Lung (tissue), 12 donors: ENCODE data around the gene SLC6A17. TPM values are rescaled to one million over a fixed set of nuclear protein-coding genes. Genes with fewer than 3 reads are reported as not detected.

Experiments used
- ATAC-seq: fragments of 200-7000 bp; cut with Tn5 transposase; one replicate; pipeline ENCODE4 v1.9.1; 2020; ENCODE audit warnings: moderate number of reproducible peaks; ENCODE audit not compliant: insufficient read depth, low FRiP score
- DNase-seq, 3 donors: peaks; one replicate each; pipeline ENCODE4 v3.0.0-alpha.2; 2013 to 2017
- H3K27ac ChIP-seq, 2 donors: one replicate each; pipeline ENCODE4 v1.5.1; 2013; ENCODE audit warnings: mild to moderate bottlenecking in 2 of 2, moderate library complexity in 2 of 2, control low read depth in 1 of 2, inconsistent platforms in 1 of 2, low read depth in 1 of 2, low read length in 1 of 2
- H3K27me3 ChIP-seq, 3 donors: one replicate each; pipeline ENCODE4 v1.5.1; 2013; ENCODE audit warnings: low read length in 2 of 3; ENCODE audit not compliant: control insufficient read depth in 3 of 3, insufficient read depth in 3 of 3
- H3K36me3 ChIP-seq, 4 donors: one replicate each; pipeline ENCODE4 v1.5.1; 2013; ENCODE audit warnings: low read length in 4 of 4, mild to moderate bottlenecking in 1 of 4, moderate library complexity in 1 of 4; ENCODE audit not compliant: control insufficient read depth in 4 of 4, insufficient read depth in 4 of 4
- H3K4me1 ChIP-seq, 5 donors: one replicate each; pipeline ENCODE4 v1.5.1; 2013; ENCODE audit warnings: low read length in 5 of 5, mild to moderate bottlenecking in 2 of 5, moderate library complexity in 1 of 5; ENCODE audit not compliant: control insufficient read depth in 5 of 5, insufficient read depth in 5 of 5
- H3K4me3 ChIP-seq: one replicate; pipeline ENCODE4 v1.5.1; 2013; ENCODE audit warnings: mild to moderate bottlenecking, control low read depth, moderate library complexity
- H3K9ac ChIP-seq, 2 donors: one replicate each; pipeline ENCODE4 v1.5.1; 2013; ENCODE audit warnings: low read length in 2 of 2, control low read depth in 1 of 2; ENCODE audit not compliant: insufficient read depth in 1 of 2
- H3K9me3 ChIP-seq, 4 donors: one replicate each; pipeline ENCODE4 v1.5.1; 2013; ENCODE audit warnings: low read length in 3 of 4, mild to moderate bottlenecking in 1 of 4, moderate library complexity in 1 of 4; ENCODE audit not compliant: control insufficient read depth in 4 of 4, insufficient read depth in 3 of 4
- CTCF ChIP-seq: IDR thresholded peaks from 2 replicates; pipeline ENCODE4 v1.5.1; 2012; ENCODE audit warnings: mild to moderate bottlenecking; ENCODE audit errors: control extremely low read depth, extremely low read depth
- WGBS, 2 donors: extraction: QIAGEN DNeasy Blood & Tissue Kit; methylation state at CpG; one replicate each; pipeline ENCODE4 v1.1.7; 2013; 5-methylcytosine and 5-hydroxymethylcytosine counted together
- polyA plus RNA-seq, 2 donors: library from polyadenylated mRNA; stranded (reverse); fragments of 200-250 nt; gene quantifications; one replicate each; pipeline ENCODE4 v1.2.1, GENCODE V29; 2013
- total RNA-seq, 2 donors: library from RNA; depleted of rRNA in 1 of 2; stranded (reverse); fragments of >200 nt in 1 of 2; gene quantifications; one replicate each; pipeline ENCODE4 v1.2.1, GENCODE V29; 2014 to 2021
- donor health status: control.
- donor health status: control.
- donor health status: Bipolar disorder and iron deficiency.
- donor health status: healthy.
- donor health status: DM: yes; HTN: yes; CAD: no.

The SLC6A17 gene
- total and polyA plus RNA-seq, 4 donors, result 0.02 to 0.09 (median 0.03) TPM

GRCh38 chr1:110158261-110158660 is 8.0 kb downstream of the SLC6A17 start:
- ATAC-seq, result no peak
- Histone ChIP-seq H3K9ac (no peak overlapping the region), H3K27ac (no peak overlapping the region), H3K4me3 (no peak overlapping the region), H3K9me3 (peaks cover 0 to 20% (median 0%) of the 10 kb centered on the region in 4 donors), H3K4me1 (no peaks in the 10 kb centered on the region), H3K27me3 (peaks cover 0 to 14% (median under 1%) of the 10 kb centered on the region in 3 donors), H3K36me3 (no peaks in the 10 kb centered on the region)
- no peak for TF ChIP-seq CTCF
- WGBS, 2 donors, result 73 to 83% methylated on average over 5 of the region's 5 CpGs
- no peak for DNase-seq

- Histone ChIP-seq H3K27ac (no peak overlapping the region), H3K4me1 (no peaks in the 10 kb centered on the region), H3K36me3 (no peaks in the 10 kb centered on the region), H3K9me3 (peaks cover 0 to 20% (median 0%) of the 10 kb centered on the region in 4 donors), H3K4me3 (no peak overlapping the region), H3K9ac (no peak overlapping the region), H3K27me3 (peaks cover 0 to 9% (median 0%) of the 10 kb centered on the region in 3 donors)
- 38 to 47% methylated on average over 2 of the region's 2 CpGs for WGBS, 2 donors
- DNase-seq (no peak), ATAC-seq (no peak)
- TF ChIP-seq CTCF, result no peak
Observed at GRCh38 chr1:110159168-110159567, 8.9 kb downstream of the SLC6A17 start.

DNA sequence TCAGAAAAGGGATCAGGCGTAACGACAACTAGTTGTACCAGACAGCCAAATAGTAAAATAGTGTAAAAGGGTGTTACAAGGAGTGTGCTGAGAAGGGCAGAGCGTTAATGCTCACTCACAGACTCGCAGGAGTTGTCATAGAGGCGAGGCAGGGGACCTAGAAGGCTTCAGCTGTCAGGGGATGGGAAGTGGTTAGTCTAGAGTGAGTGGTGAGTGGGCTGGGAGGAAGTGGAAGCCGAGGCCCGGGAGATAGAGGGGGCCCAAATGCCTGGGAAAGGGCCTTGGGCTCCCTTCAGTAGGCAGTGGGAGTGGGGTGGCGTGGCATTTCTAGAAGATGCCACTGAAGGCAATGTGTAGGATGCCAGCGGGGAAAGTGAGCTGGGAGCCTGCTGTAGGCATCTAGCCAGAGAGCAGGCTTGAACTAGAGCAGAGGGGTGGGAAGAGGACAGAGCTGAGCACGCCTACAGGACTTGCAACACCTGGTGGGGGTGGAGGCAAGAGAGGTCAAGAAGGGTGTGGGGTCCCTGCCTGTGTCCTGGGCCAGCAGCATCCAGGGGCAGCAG is 10.3 kb downstream of the SLC6A17 start:
- no peaks in the 10 kb centered on the region for H3K4me1 ChIP-seq
- no peaks in the 10 kb centered on the region for H3K36me3 ChIP-seq
- no peak overlapping the region for H3K9ac ChIP-seq
- H3K9me3 ChIP-seq, result peaks cover 0 to 22% (median 0%) of the 10 kb centered on the region in 4 donors
- H3K27me3 ChIP-seq, result peaks cover 0 to 4% (median 0%) of the 10 kb centered on the region in 3 donors
- no peak overlapping the region for H3K4me3 ChIP-seq
- no peak for TF ChIP-seq CTCF
- WGBS, 2 donors, result 45 to 59% methylated on average over 10 of the region's 10 CpGs
- DNase-seq (no peak), ATAC-seq (no peak)
- no peak overlapping the region for H3K27ac ChIP-seq

DNA sequence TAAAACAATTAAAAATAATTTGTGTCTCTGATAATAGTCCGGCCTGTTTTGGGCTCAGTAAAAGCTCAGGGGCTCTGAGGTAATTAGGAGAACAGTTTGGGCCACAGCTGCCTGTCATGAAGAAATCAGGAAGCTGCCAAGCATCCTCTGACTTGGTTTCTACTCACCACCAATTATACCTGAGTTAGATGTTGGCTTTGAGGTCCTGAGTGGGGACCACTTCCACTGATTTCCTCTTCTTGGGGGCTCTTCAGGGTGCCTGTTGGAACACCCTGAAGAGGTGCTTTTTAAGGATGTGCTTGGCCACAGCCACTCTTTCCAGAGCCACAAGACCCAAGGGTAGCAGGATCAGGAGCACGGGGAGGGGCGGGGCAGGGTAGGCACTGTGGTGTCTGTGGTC is 10.9 kb downstream of the SLC6A17 start:
- no peaks in the 10 kb centered on the region for H3K36me3 ChIP-seq
- TF ChIP-seq CTCF, result no peak
- 91 to 95% methylated on average over 3 of the region's 3 CpGs for WGBS, 2 donors

More for the DNA sequence above, 10.9 kb downstream of the SLC6A17 start:
- Histone ChIP-seq H3K27me3 (peaks cover 0 to 4% (median 0%) of the 10 kb centered on the region in 3 donors), H3K9ac (no peak overlapping the region), H3K4me1 (no peaks in the 10 kb centered on the region), H3K9me3 (peaks cover 0 to 21% (median 0%) of the 10 kb centered on the region in 4 donors), H3K27ac (no peak overlapping the region), H3K4me3 (no peak overlapping the region)
- no peak for ATAC-seq
- no peak for DNase-seq
